SK-N-SH treated with all-trans-retinoic acid at 6 μM for 48 hours (cell line): ENCODE measurements around the gene TSPAN9.

ENCODE experiments used
- ATAC-seq: fragments of 200-7000 bp; cut with Tn5 transposase; 3 replicates; pipeline ENCODE4 v1.9.1; 2020; ENCODE audit warnings: mild to moderate bottlenecking, moderate library complexity
- ARNTL ChIP-seq: fragments of 450-650 bp; formaldehyde crosslinking; IDR thresholded peaks from 2 replicates; pipeline ENCODE4 v1.5.0; 2020; ENCODE audit warnings: low read depth, mild to moderate bottlenecking, moderate library complexity, borderline replicate concordance
- BACH2 ChIP-seq: fragments of 250-450 bp; sonication (Bioruptor Pico); IDR thresholded peaks from 2 replicates; pipeline ENCODE4 v1.9.0; 2021; ENCODE audit warnings: mild to moderate bottlenecking, borderline replicate concordance
- CSDC2 ChIP-seq: fragments of 250-450 bp; sonication (Bioruptor Pico); IDR thresholded peaks from 2 replicates; pipeline ENCODE4 v1.5.0; 2020; ENCODE audit warnings: mild to moderate bottlenecking, moderate library complexity
- ESRRG ChIP-seq: fragments of 250-450 bp; sonication (Bioruptor Pico); IDR thresholded peaks from 2 replicates; pipeline ENCODE4 v1.6.1; 2021; ENCODE audit warnings: mild to moderate bottlenecking
- GLIS3 ChIP-seq: fragments of 250-450 bp; sonication (Bioruptor Pico); IDR thresholded peaks from 2 replicates; pipeline ENCODE4 v1.5.0; 2020; ENCODE audit warnings: mild to moderate bottlenecking, moderate library complexity
- ISL1 ChIP-seq: fragments of 250-450 bp; sonication (Bioruptor Pico); IDR thresholded peaks from 2 replicates; pipeline ENCODE4 v2.1.2; 2022; ENCODE audit warnings: mild to moderate bottlenecking, moderate library complexity
- OSR1 ChIP-seq: fragments of 250-450 bp; sonication (Bioruptor Pico); IDR thresholded peaks from 2 replicates; pipeline ENCODE4 v1.8.0; 2022; ENCODE audit warnings: moderate library complexity, mild to moderate bottlenecking, inconsistent platforms
- PPARA ChIP-seq: fragments of 250-450 bp; sonication (Bioruptor Pico); IDR thresholded peaks from 2 replicates; pipeline ENCODE4 v1.5.0; 2020; ENCODE audit warnings: mild to moderate bottlenecking, borderline replicate concordance
- RARB ChIP-seq: fragments of 250-450 bp; sonication (Bioruptor Pico); IDR thresholded peaks from 2 replicates; pipeline ENCODE4 v1.8.0; 2021; ENCODE audit warnings: mild to moderate bottlenecking, moderate library complexity
- SNAI2 ChIP-seq: fragments of 250-450 bp; sonication (Bioruptor Pico); IDR thresholded peaks from 2 replicates; pipeline ENCODE4 v1.5.0; 2020; ENCODE audit warnings: mild to moderate bottlenecking, moderate library complexity
- TCF4 ChIP-seq: fragments of 250-450 bp; sonication (Bioruptor Pico); IDR thresholded peaks from 2 replicates; pipeline ENCODE4 v1.8.0; 2021; ENCODE audit warnings: mild to moderate bottlenecking, moderate library complexity, borderline replicate concordance
- TOX ChIP-seq: fragments of 250-450 bp; sonication (Bioruptor Pico); IDR thresholded peaks from 2 replicates; pipeline ENCODE4 v1.8.0; 2021; ENCODE audit warnings: mild to moderate bottlenecking, moderate library complexity, borderline replicate concordance
- ZC3H10 ChIP-seq: fragments of 250-450 bp; sonication (Bioruptor Pico); IDR thresholded peaks from 2 replicates; pipeline ENCODE4 v1.5.1; 2021; ENCODE audit warnings: mild to moderate bottlenecking, moderate library complexity
- ZFP3 ChIP-seq: fragments of 250-450 bp; sonication (Bioruptor Pico); IDR thresholded peaks from 2 replicates; pipeline ENCODE4 v1.5.0; 2020; ENCODE audit warnings: mild to moderate bottlenecking, moderate library complexity
- ZFP30 ChIP-seq: fragments of 450-650 bp; formaldehyde crosslinking; IDR thresholded peaks from 2 replicates; pipeline ENCODE4 v1.5.0; 2022; ENCODE audit warnings: mild to moderate bottlenecking, moderate library complexity
- ZNF565 ChIP-seq: fragments of 450-650 bp; formaldehyde crosslinking; conservative IDR thresholded peaks from 2 replicates; pipeline ENCODE4 v1.5.0; 2020; ENCODE audit warnings: low read depth, mild to moderate bottlenecking, moderate library complexity
- ZNF70 ChIP-seq: fragments of 450-650 bp; formaldehyde crosslinking; IDR thresholded peaks from 2 replicates; pipeline ENCODE4 v1.5.0; 2020; ENCODE audit warnings: mild to moderate bottlenecking, moderate library complexity
- ZNF8 ChIP-seq: fragments of 450-650 bp; formaldehyde crosslinking; IDR thresholded peaks from 2 replicates; pipeline ENCODE4 v1.5.0; 2020; ENCODE audit warnings: mild to moderate bottlenecking, moderate library complexity
- TF ChIP-seq, protein P1 (sequence below): fragments of 250-450 bp; sonication (Bioruptor Pico); IDR thresholded peaks from 2 replicates; pipeline ENCODE4 v1.8.0; 2021; ENCODE audit warnings: low read depth, mild to moderate bottlenecking, moderate library complexity, borderline replicate concordance
- TF ChIP-seq, protein P2 (sequence below): fragments of 250-450 bp; sonication (Bioruptor Pico); IDR thresholded peaks from 2 replicates; pipeline ENCODE4 v1.8.0; 2020; ENCODE audit warnings: mild to moderate bottlenecking, moderate library complexity, borderline replicate concordance
- TF ChIP-seq, protein P3 (sequence below): fragments of 250-450 bp; sonication (Bioruptor Pico); IDR thresholded peaks from 2 replicates; pipeline ENCODE4 v1.5.0; 2020; ENCODE audit warnings: mild to moderate bottlenecking, moderate library complexity
- TF ChIP-seq, protein P4 (sequence below): fragments of 250-450 bp; sonication (Bioruptor Pico); IDR thresholded peaks from 2 replicates; pipeline ENCODE4 v1.5.1; 2020; ENCODE audit warnings: low read depth, mild to moderate bottlenecking, moderate library complexity
- TF ChIP-seq, protein P5 (sequence below): fragments of 250-450 bp; sonication (Bioruptor Pico); IDR thresholded peaks from 2 replicates; pipeline ENCODE4 v1.5.1; 2021; ENCODE audit warnings: mild to moderate bottlenecking, moderate library complexity

The TSPAN9 gene

DNA sequence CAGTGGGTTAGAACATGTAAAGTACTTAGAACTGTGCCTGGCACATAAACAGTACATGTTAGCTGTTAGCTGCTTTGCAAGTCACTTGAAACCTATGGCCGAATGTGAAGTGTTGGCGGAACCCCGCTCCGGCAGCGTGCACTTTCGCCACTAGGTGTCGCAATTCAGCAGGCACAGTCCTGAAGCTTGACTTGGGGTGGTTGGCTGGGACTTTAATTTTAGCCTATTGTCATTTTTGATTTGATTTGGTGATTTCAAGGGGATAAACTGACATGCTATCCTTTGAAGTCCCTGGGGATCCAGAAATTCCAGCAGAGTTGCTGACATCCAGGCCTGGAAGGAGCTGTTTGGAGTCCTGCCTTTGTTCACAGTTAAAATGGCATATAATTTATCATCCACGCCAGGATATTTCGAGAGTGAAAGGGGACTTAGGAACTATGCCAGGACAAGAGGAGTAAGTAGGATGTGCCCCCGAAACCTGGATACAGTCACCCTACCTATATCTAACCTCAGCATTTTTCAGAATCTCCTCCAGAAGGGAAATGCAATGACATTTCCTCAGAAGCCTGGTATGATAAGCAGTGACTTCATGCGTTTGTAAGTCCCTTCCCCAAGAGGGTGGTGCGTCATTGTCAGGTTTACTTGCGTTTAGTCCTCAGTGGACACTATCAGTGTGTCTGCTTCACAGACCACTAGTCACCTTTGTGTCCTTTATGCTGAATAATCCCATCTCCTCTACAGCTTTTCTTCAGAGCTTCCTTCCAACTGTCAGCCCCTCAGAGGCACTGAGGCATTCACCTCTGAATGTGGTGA, 3.5 kb upstream of the TSPAN9 start:
- peak; percentile 75 for ATAC-seq
- no peak for TF ChIP-seq BACH2 (CRISPR knock-in tag)
- TF ChIP-seq ZFP3 (CRISPR knock-in tag) = no peak
- TF ChIP-seq ZNF70 (CRISPR knock-in tag) = no peak
- TF ChIP-seq OSR1 (CRISPR knock-in tag) = no peak
- TF ChIP-seq, protein P1, sequence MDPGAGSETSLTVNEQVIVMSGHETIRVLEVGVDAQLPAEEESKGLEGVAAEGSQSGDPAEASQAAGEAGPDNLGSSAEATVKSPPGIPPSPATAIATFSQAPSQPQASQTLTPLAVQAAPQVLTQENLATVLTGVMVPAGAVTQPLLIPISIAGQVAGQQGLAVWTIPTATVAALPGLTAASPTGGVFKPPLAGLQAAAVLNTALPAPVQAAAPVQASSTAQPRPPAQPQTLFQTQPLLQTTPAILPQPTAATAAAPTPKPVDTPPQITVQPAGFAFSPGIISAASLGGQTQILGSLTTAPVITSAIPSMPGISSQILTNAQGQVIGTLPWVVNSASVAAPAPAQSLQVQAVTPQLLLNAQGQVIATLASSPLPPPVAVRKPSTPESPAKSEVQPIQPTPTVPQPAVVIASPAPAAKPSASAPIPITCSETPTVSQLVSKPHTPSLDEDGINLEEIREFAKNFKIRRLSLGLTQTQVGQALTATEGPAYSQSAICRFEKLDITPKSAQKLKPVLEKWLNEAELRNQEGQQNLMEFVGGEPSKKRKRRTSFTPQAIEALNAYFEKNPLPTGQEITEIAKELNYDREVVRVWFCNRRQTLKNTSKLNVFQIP (CRISPR knock-in tag) = no peak
- TF ChIP-seq ISL1 (CRISPR knock-in tag) = no peak
- TF ChIP-seq, protein P2, sequence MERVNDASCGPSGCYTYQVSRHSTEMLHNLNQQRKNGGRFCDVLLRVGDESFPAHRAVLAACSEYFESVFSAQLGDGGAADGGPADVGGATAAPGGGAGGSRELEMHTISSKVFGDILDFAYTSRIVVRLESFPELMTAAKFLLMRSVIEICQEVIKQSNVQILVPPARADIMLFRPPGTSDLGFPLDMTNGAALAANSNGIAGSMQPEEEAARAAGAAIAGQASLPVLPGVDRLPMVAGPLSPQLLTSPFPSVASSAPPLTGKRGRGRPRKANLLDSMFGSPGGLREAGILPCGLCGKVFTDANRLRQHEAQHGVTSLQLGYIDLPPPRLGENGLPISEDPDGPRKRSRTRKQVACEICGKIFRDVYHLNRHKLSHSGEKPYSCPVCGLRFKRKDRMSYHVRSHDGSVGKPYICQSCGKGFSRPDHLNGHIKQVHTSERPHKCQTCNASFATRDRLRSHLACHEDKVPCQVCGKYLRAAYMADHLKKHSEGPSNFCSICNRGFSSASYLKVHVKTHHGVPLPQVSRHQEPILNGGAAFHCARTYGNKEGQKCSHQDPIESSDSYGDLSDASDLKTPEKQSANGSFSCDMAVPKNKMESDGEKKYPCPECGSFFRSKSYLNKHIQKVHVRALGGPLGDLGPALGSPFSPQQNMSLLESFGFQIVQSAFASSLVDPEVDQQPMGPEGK (CRISPR knock-in tag) = no peak
- TF ChIP-seq SNAI2 (CRISPR knock-in tag) = no peak
- TF ChIP-seq, protein P3, sequence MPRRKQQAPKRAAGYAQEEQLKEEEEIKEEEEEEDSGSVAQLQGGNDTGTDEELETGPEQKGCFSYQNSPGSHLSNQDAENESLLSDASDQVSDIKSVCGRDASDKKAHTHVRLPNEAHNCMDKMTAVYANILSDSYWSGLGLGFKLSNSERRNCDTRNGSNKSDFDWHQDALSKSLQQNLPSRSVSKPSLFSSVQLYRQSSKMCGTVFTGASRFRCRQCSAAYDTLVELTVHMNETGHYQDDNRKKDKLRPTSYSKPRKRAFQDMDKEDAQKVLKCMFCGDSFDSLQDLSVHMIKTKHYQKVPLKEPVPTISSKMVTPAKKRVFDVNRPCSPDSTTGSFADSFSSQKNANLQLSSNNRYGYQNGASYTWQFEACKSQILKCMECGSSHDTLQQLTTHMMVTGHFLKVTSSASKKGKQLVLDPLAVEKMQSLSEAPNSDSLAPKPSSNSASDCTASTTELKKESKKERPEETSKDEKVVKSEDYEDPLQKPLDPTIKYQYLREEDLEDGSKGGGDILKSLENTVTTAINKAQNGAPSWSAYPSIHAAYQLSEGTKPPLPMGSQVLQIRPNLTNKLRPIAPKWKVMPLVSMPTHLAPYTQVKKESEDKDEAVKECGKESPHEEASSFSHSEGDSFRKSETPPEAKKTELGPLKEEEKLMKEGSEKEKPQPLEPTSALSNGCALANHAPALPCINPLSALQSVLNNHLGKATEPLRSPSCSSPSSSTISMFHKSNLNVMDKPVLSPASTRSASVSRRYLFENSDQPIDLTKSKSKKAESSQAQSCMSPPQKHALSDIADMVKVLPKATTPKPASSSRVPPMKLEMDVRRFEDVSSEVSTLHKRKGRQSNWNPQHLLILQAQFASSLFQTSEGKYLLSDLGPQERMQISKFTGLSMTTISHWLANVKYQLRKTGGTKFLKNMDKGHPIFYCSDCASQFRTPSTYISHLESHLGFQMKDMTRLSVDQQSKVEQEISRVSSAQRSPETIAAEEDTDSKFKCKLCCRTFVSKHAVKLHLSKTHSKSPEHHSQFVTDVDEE (CRISPR knock-in tag) = no peak
- TF ChIP-seq ARNTL (CRISPR knock-in tag) = no peak
- TF ChIP-seq ZFP30 (CRISPR knock-in tag) = no peak
- TF ChIP-seq ZNF8 = no peak
- TF ChIP-seq ESRRG = no peak
- TF ChIP-seq, protein P4, sequence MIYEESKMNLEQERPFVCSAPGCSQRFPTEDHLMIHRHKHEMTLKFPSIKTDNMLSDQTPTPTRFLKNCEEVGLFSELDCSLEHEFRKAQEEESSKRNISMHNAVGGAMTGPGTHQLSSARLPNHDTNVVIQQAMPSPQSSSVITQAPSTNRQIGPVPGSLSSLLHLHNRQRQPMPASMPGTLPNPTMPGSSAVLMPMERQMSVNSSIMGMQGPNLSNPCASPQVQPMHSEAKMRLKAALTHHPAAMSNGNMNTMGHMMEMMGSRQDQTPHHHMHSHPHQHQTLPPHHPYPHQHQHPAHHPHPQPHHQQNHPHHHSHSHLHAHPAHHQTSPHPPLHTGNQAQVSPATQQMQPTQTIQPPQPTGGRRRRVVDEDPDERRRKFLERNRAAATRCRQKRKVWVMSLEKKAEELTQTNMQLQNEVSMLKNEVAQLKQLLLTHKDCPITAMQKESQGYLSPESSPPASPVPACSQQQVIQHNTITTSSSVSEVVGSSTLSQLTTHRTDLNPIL (CRISPR knock-in tag) = no peak
- TF ChIP-seq, protein P5, sequence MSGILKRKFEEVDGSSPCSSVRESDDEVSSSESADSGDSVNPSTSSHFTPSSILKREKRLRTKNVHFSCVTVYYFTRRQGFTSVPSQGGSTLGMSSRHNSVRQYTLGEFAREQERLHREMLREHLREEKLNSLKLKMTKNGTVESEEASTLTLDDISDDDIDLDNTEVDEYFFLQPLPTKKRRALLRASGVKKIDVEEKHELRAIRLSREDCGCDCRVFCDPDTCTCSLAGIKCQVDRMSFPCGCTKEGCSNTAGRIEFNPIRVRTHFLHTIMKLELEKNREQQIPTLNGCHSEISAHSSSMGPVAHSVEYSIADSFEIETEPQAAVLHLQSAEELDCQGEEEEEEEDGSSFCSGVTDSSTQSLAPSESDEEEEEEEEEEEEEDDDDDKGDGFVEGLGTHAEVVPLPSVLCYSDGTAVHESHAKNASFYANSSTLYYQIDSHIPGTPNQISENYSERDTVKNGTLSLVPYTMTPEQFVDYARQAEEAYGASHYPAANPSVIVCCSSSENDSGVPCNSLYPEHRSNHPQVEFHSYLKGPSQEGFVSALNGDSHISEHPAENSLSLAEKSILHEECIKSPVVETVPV (CRISPR knock-in tag) = no peak
- TF ChIP-seq ZNF565 (CRISPR knock-in tag) = no peak
- TF ChIP-seq, all 23 proteins: peak for 0

DNA sequence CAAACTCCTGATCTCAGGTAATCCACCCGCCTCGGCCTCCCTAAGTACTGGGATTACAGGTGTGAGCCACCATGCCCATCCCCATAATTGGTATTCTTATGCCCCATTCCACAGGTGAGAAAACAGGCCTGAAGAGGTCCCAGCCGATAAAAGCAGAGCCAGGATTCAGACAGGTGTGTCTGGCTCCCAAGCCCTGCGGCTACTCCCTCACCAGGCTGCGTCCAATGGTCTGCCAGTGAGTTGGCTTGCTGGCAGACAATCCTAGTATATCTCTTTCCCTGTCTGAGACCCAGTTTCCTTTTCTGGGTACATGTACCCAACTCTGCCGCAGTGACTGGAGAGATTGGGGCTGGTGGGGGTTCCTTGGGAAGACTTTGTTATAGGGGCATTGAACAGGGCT, 1.9 kb upstream of the TSPAN9 start:
- TF ChIP-seq, protein P4 (CRISPR knock-in tag) = no peak
- no peak for TF ChIP-seq ZNF70 (CRISPR knock-in tag)
- TF ChIP-seq TCF4 (CRISPR knock-in tag) = no peak
- TF ChIP-seq PPARA (CRISPR knock-in tag) = no peak
- TF ChIP-seq GLIS3 (CRISPR knock-in tag) = no peak
- no peak for TF ChIP-seq SNAI2 (CRISPR knock-in tag)
- TF ChIP-seq ESRRG = no peak
- TF ChIP-seq, protein P3 (CRISPR knock-in tag) = no peak
- TF ChIP-seq, protein P2 (CRISPR knock-in tag) = no peak
- no peak for TF ChIP-seq ZNF8
- no peak for TF ChIP-seq ZNF565 (CRISPR knock-in tag)
- no peak for TF ChIP-seq ISL1 (CRISPR knock-in tag)
- TF ChIP-seq RARB (CRISPR knock-in tag) = no peak
- TF ChIP-seq OSR1 (CRISPR knock-in tag) = no peak
- TF ChIP-seq ZC3H10 = no peak
- TF ChIP-seq TOX (CRISPR knock-in tag) = no peak
- no peak for TF ChIP-seq CSDC2
- TF ChIP-seq ZFP30 (CRISPR knock-in tag) = no peak

More for the DNA sequence above, 1.9 kb upstream of the TSPAN9 start:
- no peak for ATAC-seq
